HG02763 (cell line): ENCODE results near the gene GALNT18.

ENCODE experiments used
- ATAC-seq: cut with Tn5 transposase; IDR thresholded peaks from one replicate; pipeline ENCODE4 v1.9.1; 2021; ENCODE audit warnings: mild to moderate bottlenecking, moderate library complexity; ENCODE audit not compliant: unreplicated experiment

The GALNT18 gene

GRCh38 chr11:11416917-11417316 lies 204.9 kb downstream of the GALNT18 start:
- no peak for ATAC-seq

- ATAC-seq = no peak
These were observed 205.3 kb downstream of the GALNT18 start for GRCh38 chr11:11416502-11416901.

DNA sequence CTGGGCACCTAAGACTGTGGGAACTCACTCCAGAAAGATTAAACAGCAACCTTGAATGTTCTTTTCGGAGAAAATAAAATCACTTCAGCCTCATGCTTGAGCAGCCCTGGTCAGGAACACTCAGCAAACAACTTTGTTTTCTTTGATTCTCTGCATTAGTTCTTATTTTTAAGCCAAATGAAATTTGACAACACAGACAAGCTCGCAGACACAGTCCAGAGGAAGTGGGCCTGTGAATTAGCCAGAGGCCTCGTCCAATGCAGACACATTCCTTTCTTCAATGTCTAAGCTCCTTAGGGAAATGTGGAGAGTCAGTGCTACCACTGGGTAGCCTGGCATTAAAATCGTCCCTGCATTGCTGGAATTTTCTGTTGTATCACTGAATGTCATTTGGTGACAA lies 205.9 kb downstream of the GALNT18 start:
- ATAC-seq = no peak

GRCh38 chr11:11414996-11415395 lies 206.8 kb downstream of the GALNT18 start:
- no peak for ATAC-seq

DNA sequence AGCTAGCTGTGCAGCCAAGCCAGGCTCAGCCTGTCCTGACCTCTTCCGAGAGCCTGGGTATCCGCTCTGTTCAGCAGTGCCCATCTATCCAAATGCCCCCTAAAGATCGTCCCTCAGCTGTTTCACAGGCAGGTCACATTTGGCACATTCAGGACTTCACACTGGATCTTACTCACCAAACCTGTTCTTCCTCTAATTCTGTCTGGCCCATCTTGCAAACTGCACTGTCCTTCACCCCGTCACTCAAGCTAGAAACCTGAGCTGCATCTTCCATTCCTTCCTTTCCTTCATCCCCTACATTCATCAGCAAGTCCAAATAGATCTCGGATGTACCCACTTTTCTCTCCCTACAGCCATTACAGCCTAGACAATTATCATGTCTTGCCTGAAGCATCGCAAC lies 208.0 kb downstream of the GALNT18 start:
- ATAC-seq = no peak

GRCh38 chr11:11411401-11411985 lies 210.3 kb downstream of the GALNT18 start:
- no peak for ATAC-seq

- ATAC-seq = no peak
These were observed 211.9 kb downstream of the GALNT18 start for GRCh38 chr11:11409901-11410300.

DNA sequence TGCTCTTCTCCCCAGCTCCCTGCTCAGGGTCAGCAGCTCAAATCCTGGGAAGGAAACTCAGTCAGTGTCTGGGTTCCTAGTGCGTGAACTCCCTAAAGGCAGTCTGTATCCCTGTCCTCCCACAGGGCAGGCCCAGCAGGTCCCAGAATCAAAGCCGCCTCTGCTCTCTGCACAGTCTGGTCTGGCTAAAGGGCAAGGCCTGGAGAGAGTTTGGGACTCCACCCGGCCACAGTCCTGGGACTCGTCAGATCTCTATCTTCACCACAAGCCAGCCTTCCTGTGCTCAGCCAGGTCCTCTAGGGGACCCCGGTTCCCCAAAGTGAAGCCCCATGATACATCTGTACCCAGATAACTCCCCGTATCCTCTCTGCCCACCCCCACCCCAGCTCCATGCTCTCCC lies 212.6 kb downstream of the GALNT18 start:
- ATAC-seq = no peak

- ATAC-seq = no peak
These were observed 213.2 kb downstream of the GALNT18 start for GRCh38 chr11:11408436-11409221.

DNA sequence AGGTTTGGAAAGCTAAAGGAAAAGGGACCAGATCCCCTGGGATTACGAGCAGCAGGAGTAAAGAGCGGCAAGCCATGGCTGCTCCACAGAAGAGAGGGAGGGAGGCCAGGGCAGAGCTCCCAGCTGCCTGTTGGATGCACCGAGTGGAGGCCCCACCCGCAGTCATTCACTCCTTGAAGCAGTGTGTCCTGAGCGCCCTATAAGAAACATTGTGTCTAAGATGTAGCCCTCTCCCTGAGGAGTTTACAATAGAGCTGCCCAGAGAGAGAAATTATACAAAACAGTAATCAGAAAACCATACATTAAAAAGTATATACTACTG lies 214.1 kb downstream of the GALNT18 start:
- no peak for ATAC-seq

DNA sequence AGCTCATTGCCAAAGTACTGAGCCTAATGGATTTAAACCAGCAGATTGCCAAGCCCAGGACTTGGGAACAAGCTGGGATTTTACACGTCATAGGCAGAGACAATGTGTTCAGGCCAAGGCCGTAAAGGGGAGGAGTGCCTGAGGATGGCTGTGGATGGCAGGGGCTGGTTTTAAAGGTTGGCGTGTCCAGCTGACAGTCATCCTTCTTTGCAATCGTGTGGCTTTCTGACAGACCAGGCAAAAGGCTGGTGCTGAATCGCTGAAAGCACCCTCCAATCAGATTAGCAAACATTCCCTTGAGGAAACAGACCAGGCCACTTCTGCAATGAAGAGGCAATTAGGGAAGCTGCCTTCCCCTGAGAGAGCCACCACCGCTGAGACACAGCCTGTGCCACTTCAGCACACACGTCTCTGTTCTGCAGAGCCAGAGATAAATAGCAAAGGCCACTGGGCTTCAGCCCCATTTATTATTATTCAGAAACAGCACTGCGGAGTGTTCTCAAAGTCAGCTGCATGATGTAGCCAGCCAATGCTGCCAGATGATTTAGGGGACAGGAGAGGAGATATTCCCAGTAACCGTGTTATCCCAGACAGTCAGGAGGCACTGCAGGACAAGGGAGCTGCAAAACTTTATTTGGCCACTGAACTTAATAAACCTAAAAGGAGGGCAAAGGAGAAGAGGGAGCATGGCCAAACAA lies 214.6 kb downstream of the GALNT18 start:
- no peak for ATAC-seq

DNA sequence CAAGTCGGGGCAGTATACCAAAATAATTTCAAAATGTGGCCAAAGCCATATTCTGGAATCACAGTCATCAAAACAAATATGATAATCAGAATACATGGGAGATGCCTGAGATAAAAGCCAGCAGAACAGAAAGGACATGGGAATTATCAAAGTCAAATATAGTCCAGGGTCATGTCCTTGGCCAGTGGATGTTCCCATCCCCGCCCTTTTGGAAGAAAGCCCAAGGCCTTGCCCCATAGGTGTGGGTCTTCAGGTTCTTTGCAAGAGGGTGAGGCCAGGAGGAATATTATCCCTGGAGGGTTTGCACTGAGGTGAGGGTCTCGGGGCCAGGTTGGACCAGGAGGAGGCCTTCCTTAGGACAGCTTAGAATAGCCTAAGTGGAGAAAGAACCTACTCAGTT lies 215.2 kb downstream of the GALNT18 start:
- ATAC-seq = no peak

GRCh38 chr11:11403763-11404725 lies 217.8 kb downstream of the GALNT18 start:
- no peak for ATAC-seq

DNA sequence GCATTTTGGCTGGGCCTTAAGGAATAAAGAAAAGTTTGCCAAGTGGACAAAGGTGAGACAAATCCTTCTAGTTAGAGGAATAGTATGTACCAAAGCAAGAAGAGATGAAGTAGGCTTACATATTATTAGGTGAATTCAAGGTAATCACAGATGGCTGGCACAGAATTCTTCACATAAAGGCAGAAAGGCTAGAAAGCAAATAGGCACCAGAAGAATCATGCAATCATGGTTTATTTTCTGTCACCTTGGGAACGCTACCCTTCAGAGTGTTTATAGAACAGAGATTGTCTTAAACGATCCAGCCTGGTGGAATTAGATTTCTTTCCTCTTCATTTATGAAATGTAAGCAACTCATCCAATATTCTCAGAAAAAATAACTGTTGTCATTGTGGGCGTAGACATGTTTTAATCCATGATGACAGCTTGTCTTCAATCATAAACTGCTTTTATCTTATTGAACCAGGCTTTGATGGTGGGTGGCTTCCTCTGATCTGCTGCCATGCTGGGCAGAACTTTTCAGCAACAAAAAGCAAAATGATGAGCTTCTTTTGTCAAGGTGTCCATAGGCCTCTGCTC lies 219.8 kb downstream of the GALNT18 start:
- no peak for ATAC-seq

DNA sequence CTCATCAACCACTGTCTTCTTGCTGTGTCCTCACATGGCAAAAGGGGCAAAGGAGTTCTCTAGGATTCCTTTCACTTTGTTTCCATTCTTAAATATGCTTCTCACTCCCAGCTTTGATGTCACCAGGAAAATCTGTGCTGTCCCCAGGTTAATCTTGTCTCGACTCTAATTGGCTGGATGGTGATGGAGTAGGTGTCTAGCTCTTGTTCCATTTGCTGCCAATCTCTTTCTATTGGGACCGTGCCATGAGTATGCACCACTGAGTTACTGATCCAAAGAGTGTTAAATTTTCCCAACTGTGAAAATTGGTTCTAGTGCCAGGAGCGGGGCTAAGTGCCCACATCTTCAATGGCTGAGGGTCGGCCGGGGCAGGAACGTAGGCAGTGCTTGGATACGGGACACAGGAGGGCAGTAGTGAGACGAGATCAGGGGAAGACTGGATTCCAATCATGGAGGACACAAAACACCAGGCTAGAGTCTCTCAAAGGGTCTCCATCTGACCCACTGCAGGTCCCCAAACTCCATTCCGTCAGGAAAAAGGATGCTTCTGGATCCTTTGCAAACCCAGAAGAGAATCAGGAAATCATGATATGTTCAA lies 221.1 kb downstream of the GALNT18 start:
- no peak for ATAC-seq

- no peak for ATAC-seq
These were observed 221.7 kb downstream of the GALNT18 start for GRCh38 chr11:11400121-11400520.

DNA sequence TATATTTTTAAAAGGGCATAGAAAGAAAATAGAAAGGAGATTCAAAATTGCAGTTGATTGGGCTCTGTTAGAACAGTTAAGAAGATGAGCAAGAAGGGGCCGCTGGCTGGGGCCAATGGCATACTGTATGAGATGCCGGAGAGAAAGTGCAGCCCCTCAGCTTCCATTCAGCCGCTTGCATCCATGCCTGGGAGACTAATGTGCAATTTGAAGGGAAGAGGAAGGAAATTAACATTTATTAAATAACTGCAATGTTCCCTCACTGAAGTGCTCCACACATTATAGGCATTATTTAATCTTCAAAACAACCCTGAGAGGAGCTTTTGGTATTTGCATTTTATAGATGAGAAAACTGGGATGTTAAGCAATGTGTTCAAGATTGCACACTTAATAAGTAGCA lies 224.0 kb downstream of the GALNT18 start:
- ATAC-seq = no peak

- no peak for ATAC-seq
These were observed 224.8 kb downstream of the GALNT18 start for GRCh38 chr11:11397036-11397415.

DNA sequence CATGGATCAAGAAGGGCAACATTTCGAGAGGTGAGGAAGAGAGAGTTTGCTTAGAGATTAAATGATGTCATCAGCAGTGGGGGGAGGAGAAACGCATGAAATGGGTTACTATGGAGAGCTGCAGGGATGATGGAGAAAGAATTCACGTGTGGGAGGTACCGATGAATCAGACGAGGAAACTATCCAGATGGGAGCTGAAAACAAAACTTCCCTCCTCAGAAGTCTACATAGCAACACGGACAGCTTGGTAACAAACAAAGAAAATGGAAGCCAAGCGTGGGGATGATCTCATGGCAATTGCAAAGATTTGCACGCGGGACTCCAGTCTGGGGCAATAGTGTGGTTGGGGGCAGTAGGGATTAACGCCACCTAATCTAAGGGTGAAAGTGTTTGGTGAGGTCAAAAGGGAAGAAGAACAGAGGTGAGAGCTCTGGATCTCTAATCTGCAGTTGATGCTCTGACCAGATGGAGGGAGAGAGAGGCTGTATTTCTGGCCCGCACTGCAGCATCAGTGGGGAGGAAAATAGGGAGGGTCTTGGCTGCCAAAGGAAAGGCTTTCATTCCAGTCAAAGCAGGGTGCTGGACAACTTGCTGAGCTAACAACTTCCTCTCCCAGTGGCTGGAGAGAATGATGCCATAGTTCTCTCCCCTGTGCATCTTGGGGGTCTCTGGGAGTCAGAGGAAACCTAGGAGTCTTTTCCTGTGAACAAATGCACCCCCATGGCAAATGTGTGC lies 225.3 kb downstream of the GALNT18 start:
- ATAC-seq = no peak

GRCh38 chr11:11395126-11395525 lies 226.7 kb downstream of the GALNT18 start:
- ATAC-seq = no peak
